H1 (cell line): ENCODE data around the gene CD300LG. TPM values are rescaled to one million over a fixed set of nuclear protein-coding genes. Genes with fewer than 3 reads are reported as not detected.
A peak's percentile ranks its signal among the peaks of the same experiment; 100 is the strongest.

Experiments
- ASH2L ChIP-seq: fragments of 200-600, 300-600 bp; sonication (generic); IDR thresholded peaks from one replicate; pipeline ENCODE4 v1.7.1; 2017; ENCODE audit warnings: low read length
- ATF3 ChIP-seq: IDR thresholded peaks from 2 replicates; pipeline ENCODE4 v1.6.1; 2011; ENCODE audit warnings: low read depth, mild to moderate bottlenecking, low read length; ENCODE audit not compliant: insufficient read depth
- BACH1 ChIP-seq: IDR thresholded peaks from 2 replicates; pipeline ENCODE4 v1.6.1; 2012; ENCODE audit warnings: low read length, improper control_type of control experiment
- BRCA1 ChIP-seq: IDR thresholded peaks from 2 replicates; pipeline ENCODE4 v1.6.1; 2012; ENCODE audit warnings: low read depth, low read length, improper control_type of control experiment
- CBX5 ChIP-seq: fragments of 300-800, 300-1000 bp; sonication (generic); IDR thresholded peaks from 2 replicates; pipeline ENCODE4 v1.7.1; 2016; ENCODE audit warnings: antibody characterized with exemption, low read length, low read depth
- CBX8 ChIP-seq: fragments of 300-800, 300-1000 bp; sonication (generic); IDR thresholded peaks from 2 replicates; pipeline ENCODE4 v1.7.1; 2016; ENCODE audit warnings: low read depth, low read length, borderline replicate concordance
- CHD1 ChIP-seq: IDR thresholded peaks from 2 replicates; pipeline ENCODE4 v1.6.1; 2012; ENCODE audit warnings: low read depth, low read length, improper control_type of control experiment
- CREB1 ChIP-seq: IDR thresholded peaks from 2 replicates; pipeline ENCODE4 v1.6.1; 2012; ENCODE audit warnings: inconsistent platforms
- E2F6 ChIP-seq: IDR thresholded peaks from 2 replicates; pipeline ENCODE4 v1.6.1; 2012; ENCODE audit warnings: inconsistent platforms
- EZH2 ChIP-seq: fragments of 200-600 bp; sonication (generic); IDR thresholded peaks from 2 replicates; pipeline ENCODE4 v1.7.1; 2012; ENCODE audit warnings: low read depth, mild to moderate bottlenecking, moderate library complexity, low read length, inconsistent platforms; ENCODE audit not compliant: severe bottlenecking
- FOSL1 ChIP-seq: IDR thresholded peaks from 2 replicates; pipeline ENCODE4 v1.6.1; 2011; ENCODE audit warnings: mild to moderate bottlenecking, low read depth, low read length, moderate library complexity; ENCODE audit not compliant: insufficient read depth
- KDM1A ChIP-seq: fragments of 200-600, 300-600 bp; sonication (generic); IDR thresholded peaks from 2 replicates; pipeline ENCODE4 v1.7.1; 2016; ENCODE audit warnings: mild to moderate bottlenecking, low read length, borderline replicate concordance
- KDM5A ChIP-seq: fragments of 200-600 bp; IDR thresholded peaks from 2 replicates; pipeline ENCODE4 v1.7.1; 2012; ENCODE audit warnings: mild to moderate bottlenecking, low read length, inconsistent platforms, mixed read lengths
- MAX ChIP-seq: IDR thresholded peaks from 2 replicates; pipeline ENCODE4 v1.6.1; 2012; ENCODE audit warnings: inconsistent platforms
- NANOG ChIP-seq: IDR thresholded peaks from 2 replicates; pipeline ENCODE4 v1.6.1; 2011; ENCODE audit warnings: low read length, low read depth, mild to moderate bottlenecking, inconsistent platforms; ENCODE audit not compliant: insufficient read depth, poor library complexity, severe bottlenecking
- PHF8 ChIP-seq: fragments of 200-600 bp; sonication (generic); conservative IDR thresholded peaks from 2 replicates; pipeline ENCODE4 v1.7.1; 2012; ENCODE audit warnings: low read depth, mild to moderate bottlenecking, inconsistent platforms, low read length, moderate library complexity
- POLR2AphosphoS5 ChIP-seq: IDR thresholded peaks from 2 replicates; pipeline ENCODE4 v1.6.1; 2011; ENCODE audit warnings: low read depth, low read length
- RAD21 ChIP-seq, 2 experiments: IDR thresholded peaks in 1 of 2; conservative IDR thresholded peaks in 1 of 2; 2 replicates each; pipeline ENCODE4 v1.6.1; 2011; ENCODE audit warnings: low read depth in 2 of 2, low read length in 2 of 2, improper control_type of control experiment in 1 of 2, inconsistent platforms in 1 of 2, mild to moderate bottlenecking in 1 of 2, moderate library complexity in 1 of 2
- RBBP5 ChIP-seq: IDR thresholded peaks from 2 replicates; pipeline ENCODE4 v1.7.1; 2012; ENCODE audit warnings: low read depth, mild to moderate bottlenecking, inconsistent platforms, low read length, moderate library complexity, borderline replicate concordance
- SIRT6 ChIP-seq: IDR thresholded peaks from one replicate; pipeline ENCODE4 v1.7.1; 2012; ENCODE audit warnings: low read length, inconsistent platforms
- SP4 ChIP-seq: IDR thresholded peaks from 2 replicates; pipeline ENCODE4 v1.6.1; 2012; ENCODE audit warnings: low read length, inconsistent platforms
- SRF ChIP-seq: IDR thresholded peaks from 2 replicates; pipeline ENCODE4 v1.6.1; 2011; ENCODE audit warnings: mild to moderate bottlenecking, low read depth, low read length, moderate library complexity
- TCF12 ChIP-seq: IDR thresholded peaks from 2 replicates; pipeline ENCODE4 v1.6.1; 2011; ENCODE audit warnings: low read depth, mild to moderate bottlenecking, low read length
- USF2 ChIP-seq: IDR thresholded peaks from 2 replicates; pipeline ENCODE4 v1.6.1; 2011; ENCODE audit warnings: low read length, improper control_type of control experiment
- polyA plus RNA-seq, 7 experiments: library from polyadenylated mRNA; depleted of rRNA in 3 of 7; stranded (reverse) in 5 of 7; unstranded in 2 of 7; fragments of >200 nt in 5 of 7; fragments of 200-250 nt in 2 of 7; gene quantifications; 1 replicate in 5 of 7; 2 replicates in 1 of 7; 4 replicates in 1 of 7; pipeline versions ENCODE4 v1.2.1 to v1.2.3, GENCODE V29; 2011 to 2013; ENCODE audit warnings: missing spikeins in 2 of 7, mixed read lengths in 2 of 7
- total RNA-seq: library from RNA; stranded (reverse); fragmentation: NEBNext Ultra II Directional; extraction: Animal tissue kit (Norgen Biotek cat#: 25700); gene quantifications from 2 replicates; pipeline ENCODE4 v1.2.1, GENCODE V29; 2021

CD300LG gene
- total and polyA plus RNA-seq, 2 of the 8 experiments (the other 6 are each of a cell fraction or from before 2014, with no cell fraction given): 0.06 TPM; not detected in 1

- TF ChIP-seq E2F6: no peak
- no peak for TF ChIP-seq EZH2
- peak; percentile 80 to 92 for TF ChIP-seq RAD21 (IDR thresholded peaks at IDR 0.05 in 1 of 2, conservative IDR thresholded peaks at IDR 0.05 in 1 of 2; ENCODE audit: low read depth in 2 of 2, low read length in 2 of 2)
- no peak for TF ChIP-seq SP4
- no peak for TF ChIP-seq BACH1
- TF ChIP-seq KDM5A: no peak; the same call in 1 of the 2 replicates
- TF ChIP-seq KDM1A: no peak
- no peak for TF ChIP-seq ATF3
- 0 out of 2 replicates have a peak, but pooled peaks have one; percentile 41 for TF ChIP-seq CREB1
- no peak for TF ChIP-seq MAX
- no peak for TF ChIP-seq ASH2L
- no peak for TF ChIP-seq BRCA1
- no peak for TF ChIP-seq POLR2AphosphoS5
- no peak for TF ChIP-seq SRF
- no peak for TF ChIP-seq TCF12
- TF ChIP-seq CHD1: no peak
- TF ChIP-seq FOSL1: no peak
- no peak for TF ChIP-seq CBX5
- no peak for TF ChIP-seq USF2
- no peak for TF ChIP-seq RBBP5
- TF ChIP-seq SIRT6: no peak
- no peak for TF ChIP-seq NANOG
- no peak for TF ChIP-seq PHF8
- TF ChIP-seq CBX8: no peak
Observed at GRCh38 chr17:43846221-43846712, 709 bp upstream of the CD300LG start (continued).
